Muscle layer of duodenum (tissue), 2 donors: ENCODE measurements around the gene KRTAP5-4.

ENCODE experiments used
- H3K27ac ChIP-seq: one replicate; pipeline ENCODE4 v1.7.0; 2013; ENCODE audit warnings: mild to moderate bottlenecking, low read length
- H3K27me3 ChIP-seq: one replicate; pipeline ENCODE4 v1.7.0; 2013; ENCODE audit warnings: low read depth, mild to moderate bottlenecking, control low read depth, low read length
- H3K36me3 ChIP-seq, 2 donors: one replicate each; pipeline ENCODE4 v1.7.0; 2013; ENCODE audit warnings: low read length in 2 of 2, control low read depth in 1 of 2, mild to moderate bottlenecking in 1 of 2; ENCODE audit not compliant: insufficient read depth in 2 of 2, control insufficient read depth in 1 of 2
- H3K4me1 ChIP-seq, 2 donors: one replicate each; pipeline ENCODE4 v1.7.0; 2013; ENCODE audit warnings: low read length in 2 of 2, mild to moderate bottlenecking in 2 of 2, control low read depth in 1 of 2, moderate library complexity in 1 of 2; ENCODE audit not compliant: insufficient read depth in 2 of 2, control insufficient read depth in 1 of 2
- H3K4me3 ChIP-seq, 2 donors: one replicate each; pipeline ENCODE4 v1.7.0; 2013; ENCODE audit warnings: low read length in 2 of 2, low read depth in 1 of 2, mild to moderate bottlenecking in 1 of 2
- H3K9me3 ChIP-seq, 2 donors: one replicate each; pipeline ENCODE4 v1.7.0; 2013; ENCODE audit warnings: low read length in 2 of 2, control low read depth in 1 of 2, mild to moderate bottlenecking in 1 of 2; ENCODE audit not compliant: control insufficient read depth in 1 of 2
- donor health status: healthy.

Gene KRTAP5-4

DNA sequence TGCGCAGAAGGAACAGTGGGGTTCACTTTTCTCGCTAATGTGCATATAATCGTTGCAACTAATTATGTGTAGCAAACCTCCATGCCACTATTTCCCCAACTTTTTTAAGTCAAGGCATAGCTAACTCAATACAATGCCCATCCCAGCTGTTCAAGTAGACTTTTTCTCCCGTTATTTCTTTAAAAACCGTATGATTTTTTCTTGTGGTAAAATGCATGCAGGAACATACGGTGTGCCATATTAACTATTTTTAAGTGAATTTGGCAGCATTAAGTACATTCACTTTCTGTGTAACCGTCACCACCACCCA is 47.0 kb downstream of the KRTAP5-4 start:
- Histone ChIP-seq H3K36me3 (no peaks in the 10 kb centered on the region), H3K27me3 (no peaks in the 10 kb centered on the region), H3K4me1 (peaks cover 0 to 34% of the 10 kb centered on the region in 2 donors), H3K9me3 (peaks cover 0 to 5% of the 10 kb centered on the region in 2 donors), H3K27ac (no peak overlapping the region), H3K4me3 (no peak overlapping the region)

DNA sequence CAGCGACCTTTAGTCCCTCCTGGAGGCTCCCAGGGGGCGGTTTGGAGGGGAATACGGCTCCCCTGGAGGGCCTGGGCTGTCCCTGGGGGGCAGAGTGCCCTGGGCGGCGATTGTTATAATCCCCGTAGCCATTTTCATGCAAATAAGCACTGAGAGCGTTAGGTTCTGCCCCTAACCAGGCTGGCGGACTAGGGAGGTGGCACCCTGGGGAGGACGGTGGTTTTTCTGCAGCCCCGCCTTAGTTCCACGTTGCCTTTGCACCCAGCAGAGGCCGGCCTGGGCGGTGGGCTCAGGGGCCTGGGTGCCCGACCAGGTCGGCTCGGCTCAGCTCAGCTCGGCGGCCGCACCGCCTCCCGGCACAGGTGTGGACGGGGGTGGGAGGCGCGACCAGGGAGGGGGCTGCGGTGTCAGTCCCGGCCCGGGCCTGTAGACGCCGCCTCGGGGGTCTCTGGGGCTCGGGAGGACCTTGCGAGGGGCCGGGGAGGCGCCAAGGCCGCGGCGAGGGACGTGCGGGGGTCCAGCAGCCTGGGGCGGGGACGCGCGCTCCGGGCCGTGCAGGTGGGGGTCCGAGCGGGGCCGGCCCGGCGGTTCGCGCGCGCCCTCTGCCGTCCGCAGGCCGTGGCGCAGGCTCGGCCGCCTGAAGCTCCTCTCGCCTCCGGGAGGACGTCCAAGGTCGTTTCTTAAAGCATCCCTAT is 47.6 kb downstream of the KRTAP5-4 start:
- no peak overlapping the region for H3K27ac ChIP-seq

DNA sequence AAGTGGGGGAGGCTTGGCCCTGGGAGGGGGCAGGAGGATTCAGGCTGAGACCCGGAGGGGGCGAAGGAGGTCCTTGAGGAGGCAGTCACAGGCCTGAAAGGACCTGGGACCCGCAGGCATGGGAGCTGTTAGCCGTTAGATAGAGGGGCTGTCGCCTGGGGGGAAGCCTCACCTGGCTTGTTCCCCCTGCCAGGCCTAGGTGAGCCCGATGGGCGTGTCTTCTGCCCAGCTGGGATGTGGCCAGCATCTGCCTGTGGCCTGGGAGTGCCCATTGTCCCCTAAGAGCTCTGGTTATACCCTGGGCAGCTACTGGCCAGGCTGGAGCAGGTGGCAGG is 48.1 kb downstream of the KRTAP5-4 start:
- Histone ChIP-seq H3K4me1 (peaks cover 0 to 42% of the 10 kb centered on the region in 2 donors), H3K36me3 (no peaks in the 10 kb centered on the region), H3K27me3 (no peaks in the 10 kb centered on the region), H3K27ac (peak overlapping the region; percentile 14), H3K9me3 (peaks cover 0 to 5% of the 10 kb centered on the region in 2 donors), H3K4me3 (peak overlapping the region in 1 of 2 donors; percentile 55)

More for the DNA sequence above, 47.6 kb downstream of the KRTAP5-4 start:
- no peaks in the 10 kb centered on the region for H3K36me3 ChIP-seq
- peaks cover 0 to 39% of the 10 kb centered on the region in 2 donors for H3K4me1 ChIP-seq
- H3K27me3 ChIP-seq = no peaks in the 10 kb centered on the region
- H3K4me3 ChIP-seq = peak overlapping the region in 1 of 2 donors; percentile 55
- peaks cover 0 to 5% of the 10 kb centered on the region in 2 donors for H3K9me3 ChIP-seq

GRCh38 chr11:1573077-1573902 is 48.6 kb downstream of the KRTAP5-4 start:
- Histone ChIP-seq H3K9me3 (peaks cover 0 to 2% of the 10 kb centered on the region in 2 donors), H3K4me3 (peak overlapping the region; percentile 21 to 55), H3K27me3 (no peaks in the 10 kb centered on the region)

DNA sequence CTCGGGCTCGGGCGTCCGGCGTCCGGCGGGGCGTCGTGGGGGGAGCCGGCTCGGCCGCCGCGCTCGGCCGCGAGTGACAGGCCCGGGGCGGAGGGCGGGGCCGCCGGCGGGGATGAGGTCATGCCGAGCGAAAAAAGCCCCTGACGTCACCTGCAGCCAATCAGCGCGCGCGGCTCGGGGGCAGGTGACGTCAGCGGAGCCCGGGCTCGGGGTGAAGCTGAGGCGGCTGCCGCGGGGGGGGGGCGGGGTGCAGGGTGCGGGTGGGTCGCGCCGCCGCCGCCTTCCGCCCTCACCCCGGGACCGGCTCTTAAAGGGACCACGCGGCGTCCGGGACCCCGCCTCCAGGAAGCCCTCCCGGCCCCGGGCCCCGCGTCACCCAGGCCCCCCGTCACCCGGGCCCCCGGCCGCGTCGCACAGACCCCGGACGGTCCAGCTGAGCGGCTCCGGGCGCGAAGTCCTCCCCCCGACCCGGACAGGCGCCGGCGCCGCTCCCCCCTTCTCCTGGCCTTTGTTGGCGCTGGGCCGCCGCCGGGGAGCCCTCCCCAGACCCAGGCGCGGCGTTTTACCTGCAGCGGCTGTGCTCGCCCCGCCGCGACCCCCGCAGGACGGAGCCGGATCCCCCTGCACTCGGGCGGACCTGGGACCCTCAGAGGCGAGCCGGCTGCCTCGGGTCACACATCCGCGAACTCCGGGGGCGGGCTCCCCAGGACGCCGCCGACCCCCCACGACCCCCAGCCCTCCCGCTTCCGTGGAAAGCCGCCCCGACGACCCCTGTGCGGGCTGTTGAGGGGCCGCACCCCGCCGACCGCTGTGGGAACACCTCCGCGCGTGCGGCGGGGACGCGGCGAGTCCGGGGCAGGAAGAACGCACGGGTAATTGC is 49.5 kb downstream of the KRTAP5-4 start, which contains the start of gene DUSP8:
Gene DUSP8 (minus strand): TSS at position 75 of the 880 bp plus-strand sequence. CDS start 6,445 bp downstream, outside the sequence.
- Histone ChIP-seq H3K27ac (no peak within 1 kb of the TSS), H3K36me3 (no peaks in the 10 kb centered on the region), H3K4me3 (peak within 1 kb of the TSS; percentile 56 to 78), H3K4me1 (peaks cover 2 to 56% of the 10 kb centered on the region in 2 donors), H3K27me3 (no peaks in the 10 kb centered on the region), H3K9me3 (no peaks in the 10 kb centered on the region)

More at GRCh38 chr11:1573077-1573902, 48.6 kb downstream of the KRTAP5-4 start:
- H3K36me3 ChIP-seq = no peaks in the 10 kb centered on the region
- peak overlapping the region; percentile 14 for H3K27ac ChIP-seq
- H3K4me1 ChIP-seq = peaks cover 0 to 48% of the 10 kb centered on the region in 2 donors

GRCh38 chr11:1571760-1572196 is 50.2 kb downstream of the KRTAP5-4 start:
- H3K36me3 ChIP-seq = no peaks in the 10 kb centered on the region
- no peaks in the 10 kb centered on the region for H3K9me3 ChIP-seq
- H3K4me3 ChIP-seq = peak overlapping the region in 1 of 2 donors; percentile 78
- no peak overlapping the region for H3K27ac ChIP-seq
- H3K27me3 ChIP-seq = no peaks in the 10 kb centered on the region
- peaks cover 2 to 62% of the 10 kb centered on the region in 2 donors for H3K4me1 ChIP-seq
